ENCODE data around the gene IGF2BP2. TPM values are rescaled to one million over a fixed set of nuclear protein-coding genes. Genes with fewer than 3 reads are reported as not detected.
A peak's percentile ranks its signal among the peaks of the same experiment; 100 is the strongest.

Gene IGF2BP2
- total RNA-seq, 6 experiments from 2014 or later, result 97.2 to 111 (median 100.0) TPM

DNA sequence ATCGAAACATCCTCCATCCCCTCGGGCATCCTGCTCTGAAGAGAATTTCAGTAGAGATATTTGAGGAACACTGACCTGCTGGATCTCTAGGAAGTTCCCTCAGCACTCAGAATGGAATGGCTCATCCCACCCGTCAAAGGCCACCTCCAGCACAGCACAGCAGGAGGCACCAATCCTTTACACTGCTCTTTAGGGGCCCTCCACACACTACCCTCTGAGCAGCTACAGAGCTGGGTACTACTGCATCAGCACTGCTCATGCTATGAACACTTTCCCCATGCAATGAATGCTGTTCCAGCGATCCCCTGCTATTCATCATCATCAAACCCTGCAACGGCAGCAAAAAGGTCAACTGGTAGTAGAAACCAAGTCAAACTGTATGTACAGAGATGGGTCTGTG, 40.5 kb downstream of the IGF2BP2 start:
- Mint-ChIP-seq H3K4me3 (no peak overlapping the region), H3K4me1 (ENCODE audit: low read depth) (peaks cover 69% of the 10 kb centered on the region), H3K27me3 (ENCODE audit: insufficient read depth) (no peaks in the 10 kb centered on the region), H3K9me3 (no peaks in the 10 kb centered on the region), H3K27ac (no peak overlapping the region), H3K36me3 (ENCODE audit: low read depth) (peaks cover 5% of the 10 kb centered on the region)
- TF ChIP-seq, protein P1, sequence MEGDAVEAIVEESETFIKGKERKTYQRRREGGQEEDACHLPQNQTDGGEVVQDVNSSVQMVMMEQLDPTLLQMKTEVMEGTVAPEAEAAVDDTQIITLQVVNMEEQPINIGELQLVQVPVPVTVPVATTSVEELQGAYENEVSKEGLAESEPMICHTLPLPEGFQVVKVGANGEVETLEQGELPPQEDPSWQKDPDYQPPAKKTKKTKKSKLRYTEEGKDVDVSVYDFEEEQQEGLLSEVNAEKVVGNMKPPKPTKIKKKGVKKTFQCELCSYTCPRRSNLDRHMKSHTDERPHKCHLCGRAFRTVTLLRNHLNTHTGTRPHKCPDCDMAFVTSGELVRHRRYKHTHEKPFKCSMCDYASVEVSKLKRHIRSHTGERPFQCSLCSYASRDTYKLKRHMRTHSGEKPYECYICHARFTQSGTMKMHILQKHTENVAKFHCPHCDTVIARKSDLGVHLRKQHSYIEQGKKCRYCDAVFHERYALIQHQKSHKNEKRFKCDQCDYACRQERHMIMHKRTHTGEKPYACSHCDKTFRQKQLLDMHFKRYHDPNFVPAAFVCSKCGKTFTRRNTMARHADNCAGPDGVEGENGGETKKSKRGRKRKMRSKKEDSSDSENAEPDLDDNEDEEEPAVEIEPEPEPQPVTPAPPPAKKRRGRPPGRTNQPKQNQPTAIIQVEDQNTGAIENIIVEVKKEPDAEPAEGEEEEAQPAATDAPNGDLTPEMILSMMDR (IDR thresholded peaks at IDR 0.05), result no peak
- no peak for DNase-seq

DNA sequence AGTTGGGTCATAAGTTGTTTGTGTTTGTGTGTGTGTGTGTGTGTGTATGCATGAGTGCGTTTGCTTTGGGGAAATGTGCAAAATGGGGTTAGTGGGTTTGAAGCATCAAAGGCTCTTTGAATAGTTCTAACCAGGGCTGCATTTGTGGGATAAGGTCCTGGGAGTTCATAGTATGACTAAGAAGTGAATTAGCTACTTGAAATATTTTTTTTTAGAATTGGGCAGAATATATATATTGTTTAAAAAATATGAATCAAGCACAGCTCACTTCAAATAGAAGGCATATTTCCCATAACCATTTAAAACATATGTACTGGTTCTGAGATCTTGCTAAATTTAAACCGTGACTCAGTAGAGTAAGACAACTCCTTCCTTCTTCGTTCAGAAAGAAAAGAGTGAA, 43.1 kb downstream of the IGF2BP2 start:
- Mint-ChIP-seq H3K4me1 (ENCODE audit: low read depth) (peaks cover 81% of the 10 kb centered on the region), H3K36me3 (ENCODE audit: low read depth) (peaks cover 7% of the 10 kb centered on the region), H3K27ac (peak overlapping the region; percentile 77), H3K4me3 (peak overlapping the region; percentile 70), H3K9me3 (no peaks in the 10 kb centered on the region), H3K27me3 (ENCODE audit: insufficient read depth) (peaks cover 1% of the 10 kb centered on the region; the same call in 1 of the 2 replicates)
- TF ChIP-seq, protein P1 (IDR thresholded peaks at IDR 0.05), result no peak
- DNase-seq, result peak; percentile 71

DNA sequence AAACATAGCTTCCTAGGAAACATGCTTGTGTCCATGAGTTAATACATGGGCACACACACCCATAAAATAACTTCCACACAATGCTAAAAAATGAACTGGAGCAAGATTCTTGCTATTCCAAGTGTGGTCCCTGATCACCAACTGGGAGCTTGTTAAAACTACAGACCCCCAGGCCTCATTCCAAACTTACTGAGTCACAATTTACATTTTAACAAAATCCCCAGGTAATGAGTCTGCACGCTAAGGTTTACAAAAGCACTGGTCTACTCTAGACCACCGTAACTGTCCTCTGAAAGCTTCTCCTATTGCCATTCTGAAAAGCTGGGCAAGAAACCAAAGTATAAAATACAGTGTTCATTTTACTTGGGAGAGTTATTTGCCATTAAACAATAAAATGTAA, 45.4 kb downstream of the IGF2BP2 start:
- Mint-ChIP-seq H3K27ac (no peak overlapping the region), H3K4me3 (no peak overlapping the region), H3K4me1 (ENCODE audit: low read depth) (peaks cover 85% of the 10 kb centered on the region), H3K36me3 (ENCODE audit: low read depth) (peaks cover 12% of the 10 kb centered on the region), H3K27me3 (ENCODE audit: insufficient read depth) (peaks cover 1% of the 10 kb centered on the region; the same call in 1 of the 2 replicates), H3K9me3 (no peaks in the 10 kb centered on the region)
- TF ChIP-seq, protein P1 (IDR thresholded peaks at IDR 0.05), result no peak
- DNase-seq, result no peak

DNA sequence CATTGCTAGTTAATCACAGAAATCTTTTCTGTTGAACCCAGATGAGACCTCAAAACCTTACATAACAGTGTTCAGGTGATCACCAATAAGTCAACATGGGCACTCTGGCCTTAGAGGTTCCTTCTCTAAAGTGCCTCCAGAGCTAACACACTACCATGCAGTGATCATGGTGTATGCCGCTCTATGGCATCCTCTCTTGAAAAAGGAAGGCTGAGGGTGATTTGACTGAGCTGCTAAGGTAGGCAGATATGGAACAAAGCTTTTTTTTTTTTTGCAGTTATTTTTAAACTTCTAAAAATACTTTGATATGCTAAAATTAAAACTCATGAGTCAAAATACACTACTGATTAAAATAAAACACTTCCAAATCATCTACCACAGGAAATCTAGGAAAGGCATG, 46.0 kb downstream of the IGF2BP2 start:
- TF ChIP-seq, protein P1 (IDR thresholded peaks at IDR 0.05), result no peak
- no peak overlapping the region; the same call in 1 of the 2 replicates for H3K4me3 Mint-ChIP-seq
- no peaks in the 10 kb centered on the region for H3K9me3 Mint-ChIP-seq
- DNase-seq, result no peak
- peaks cover 9% of the 10 kb centered on the region for H3K36me3 Mint-ChIP-seq (ENCODE audit: low read depth)
- H3K27me3 Mint-ChIP-seq (ENCODE audit: insufficient read depth), result peaks cover 1% of the 10 kb centered on the region; the same call in 1 of the 2 replicates
- peaks cover 85% of the 10 kb centered on the region for H3K4me1 Mint-ChIP-seq (ENCODE audit: low read depth)
- no peak overlapping the region for H3K27ac Mint-ChIP-seq

DNA sequence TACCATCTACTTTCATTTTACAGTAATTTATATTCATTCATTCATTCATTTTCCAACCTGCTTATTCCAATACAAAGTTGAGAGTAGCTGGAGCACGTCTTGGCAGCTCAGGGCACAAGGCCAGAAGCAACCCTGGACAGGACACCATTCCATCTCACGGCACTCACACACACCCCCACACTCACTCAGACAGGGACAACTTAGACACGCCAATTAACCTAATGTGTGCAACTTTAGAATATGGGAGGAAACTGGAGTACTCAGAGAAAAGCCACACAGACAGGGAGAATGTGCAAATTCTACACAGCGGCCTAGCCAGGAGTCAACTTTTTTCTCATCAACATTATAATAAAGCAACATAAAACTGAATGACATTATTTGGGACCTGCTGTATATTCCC, 46.7 kb downstream of the IGF2BP2 start:
- TF ChIP-seq, protein P1 (IDR thresholded peaks at IDR 0.05), result no peak
- Mint-ChIP-seq H3K36me3 (ENCODE audit: low read depth) (peaks cover 9% of the 10 kb centered on the region), H3K4me3 (peak overlapping the region; percentile 15; the same call in 1 of the 2 replicates), H3K4me1 (ENCODE audit: low read depth) (peaks cover 87% of the 10 kb centered on the region), H3K9me3 (no peaks in the 10 kb centered on the region), H3K27ac (no peak overlapping the region; the same call in 1 of the 2 replicates), H3K27me3 (ENCODE audit: insufficient read depth) (peaks cover 1% of the 10 kb centered on the region; the same call in 1 of the 2 replicates)
- no peak for DNase-seq
